GM18867 (cell line): ENCODE measurements around the gene ARHGAP20.

Source experiments
- ATAC-seq: cut with Tn5 transposase; IDR thresholded peaks from one replicate; pipeline ENCODE4 v1.9.1; 2021; ENCODE audit warnings: mild to moderate bottlenecking, moderate library complexity; ENCODE audit not compliant: unreplicated experiment

The ARHGAP20 gene

DNA sequence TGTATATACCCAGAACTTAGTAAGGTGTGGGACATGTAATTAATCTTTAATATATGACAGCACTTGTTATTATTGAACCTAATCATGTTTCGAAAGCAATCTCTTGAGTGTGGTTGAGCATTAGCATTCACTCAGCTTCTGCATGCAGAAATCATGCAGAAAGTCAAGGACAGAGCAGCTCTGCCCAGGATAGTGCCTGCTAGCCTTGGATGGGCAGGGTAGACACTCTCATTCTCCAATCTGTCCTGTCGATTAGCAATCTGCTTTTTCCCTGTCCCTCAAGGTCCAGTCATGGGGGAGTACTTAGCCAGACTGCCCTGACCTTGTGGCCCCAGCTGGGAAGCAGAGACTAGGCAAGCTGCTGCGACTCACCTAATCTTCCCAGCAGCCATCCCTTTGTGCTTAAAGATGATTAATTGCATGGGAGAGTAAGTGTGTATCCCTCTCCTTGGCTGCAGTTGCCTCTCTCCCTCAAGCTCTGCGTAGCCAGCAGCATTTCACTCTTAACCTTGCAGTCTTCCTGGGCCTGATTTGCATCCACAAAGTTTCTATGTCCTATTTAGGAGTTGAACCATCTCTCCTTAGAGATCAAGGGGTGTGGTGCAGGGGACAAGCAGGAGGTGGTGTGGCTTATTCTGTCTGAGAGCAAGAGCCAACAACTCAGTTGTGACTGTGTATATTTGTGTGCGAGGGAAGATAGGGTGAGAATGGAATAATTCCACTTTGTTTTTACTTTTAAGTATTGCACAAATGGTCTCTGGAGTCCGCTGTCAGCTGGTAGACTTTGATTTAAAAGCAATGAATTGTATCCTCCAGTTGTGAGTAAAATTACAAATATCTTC lies 181.1 kb downstream of the ARHGAP20 start:
- ATAC-seq, result no peak

DNA sequence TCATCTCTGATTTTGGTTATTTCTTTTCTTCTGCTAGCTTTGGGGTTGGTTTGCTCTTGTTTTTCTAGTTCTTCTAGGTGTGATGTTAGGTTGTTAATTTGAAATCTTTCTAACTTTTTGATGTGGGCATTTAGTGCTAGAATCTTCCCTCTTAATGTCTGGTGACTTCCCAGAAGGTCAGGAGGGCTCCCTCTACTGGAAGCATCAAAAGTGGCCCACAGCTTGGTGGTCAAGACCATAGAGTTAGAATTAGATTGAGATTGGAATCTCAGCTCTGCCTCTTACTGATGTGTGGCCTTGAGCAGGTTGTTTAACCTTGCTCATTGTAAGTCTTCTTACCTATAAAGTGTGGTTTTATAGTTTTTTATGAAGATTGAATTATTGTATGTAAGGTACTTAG lies 183.2 kb downstream of the ARHGAP20 start:
- no peak for ATAC-seq

DNA sequence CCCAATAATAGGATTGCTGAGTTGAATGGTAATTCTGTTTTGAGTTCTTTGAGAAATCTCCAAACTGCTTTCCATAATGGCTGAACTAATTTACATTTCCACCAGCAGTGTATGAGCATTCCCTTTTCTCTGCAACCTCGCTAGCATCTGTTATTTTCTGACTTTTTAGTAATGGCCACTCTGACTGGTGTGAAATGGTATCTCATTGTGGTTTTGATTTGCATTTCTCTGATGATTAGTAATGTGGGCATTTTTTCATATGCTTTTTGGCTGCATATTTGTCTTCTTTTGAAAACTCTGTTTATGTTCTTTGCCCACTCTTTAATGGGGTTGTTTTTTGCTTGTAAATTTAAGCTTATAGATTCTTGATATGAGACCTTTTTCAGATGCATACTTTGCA lies 185.1 kb downstream of the ARHGAP20 start:
- ATAC-seq, result no peak
